Mononuclear cell (primary cell): ENCODE data around the gene MAP1B. TPM values are rescaled to one million over a fixed set of nuclear protein-coding genes. Genes with fewer than 3 reads are reported as not detected.

ENCODE experiments used
- H3K27me3 ChIP-seq: 2 replicates; pipeline ENCODE4 v1.6.0; 2011; ENCODE audit warnings: low read length, control low read depth; ENCODE audit not compliant: insufficient read depth
- H3K4me1 ChIP-seq: 2 replicates; pipeline ENCODE4 v1.5.1; 2011; ENCODE audit warnings: mild to moderate bottlenecking, low read length, control low read depth; ENCODE audit not compliant: insufficient read depth
- H3K4me3 ChIP-seq: 2 replicates; pipeline ENCODE4 v1.5.1; 2011; ENCODE audit warnings: mild to moderate bottlenecking, low read length, moderate library complexity
- H3K9me3 ChIP-seq: 2 replicates; pipeline ENCODE4 v1.5.1; 2011; ENCODE audit warnings: low read depth, mild to moderate bottlenecking, control low read depth, low read length
- total RNA-seq: library from RNA; depleted of rRNA; stranded (reverse); fragments of >200 nt; gene quantifications from one replicate; pipeline ENCODE4 v1.2.3, GENCODE V29; 2012

MAP1B gene
- total RNA-seq, 1 donor: 0.10 TPM

- Histone ChIP-seq H3K9me3 (no peaks in the 10 kb centered on the region), H3K27me3 (no peaks in the 10 kb centered on the region), H3K4me3 (no peak overlapping the region), H3K4me1 (no peaks in the 10 kb centered on the region)
These were observed 134.2 kb downstream of the MAP1B start for GRCh38 chr5:72241346-72242003.

- Histone ChIP-seq H3K4me1 (no peaks in the 10 kb centered on the region), H3K4me3 (no peak overlapping the region), H3K9me3 (no peaks in the 10 kb centered on the region), H3K27me3 (no peaks in the 10 kb centered on the region)
These were observed 135.7 kb downstream of the MAP1B start for GRCh38 chr5:72242796-72243475.

GRCh38 chr5:72243706-72244105 lies 136.4 kb downstream of the MAP1B start:
- H3K4me1 ChIP-seq: no peaks in the 10 kb centered on the region
- no peaks in the 10 kb centered on the region for H3K27me3 ChIP-seq
- no peak overlapping the region for H3K4me3 ChIP-seq
- no peaks in the 10 kb centered on the region for H3K9me3 ChIP-seq

- Histone ChIP-seq H3K4me1 (no peaks in the 10 kb centered on the region), H3K9me3 (no peaks in the 10 kb centered on the region), H3K27me3 (no peaks in the 10 kb centered on the region), H3K4me3 (no peak overlapping the region)
These were observed 137.6 kb downstream of the MAP1B start for GRCh38 chr5:72244862-72245371.

- Histone ChIP-seq H3K9me3 (no peaks in the 10 kb centered on the region), H3K4me3 (no peak overlapping the region), H3K4me1 (no peaks in the 10 kb centered on the region), H3K27me3 (no peaks in the 10 kb centered on the region)
These were observed 138.3 kb downstream of the MAP1B start for GRCh38 chr5:72245546-72245945.

GRCh38 chr5:72245951-72246532 lies 138.8 kb downstream of the MAP1B start:
- H3K4me1 ChIP-seq: no peaks in the 10 kb centered on the region
- no peaks in the 10 kb centered on the region for H3K9me3 ChIP-seq
- no peak overlapping the region for H3K4me3 ChIP-seq
- H3K27me3 ChIP-seq: no peaks in the 10 kb centered on the region

- Histone ChIP-seq H3K4me1 (no peaks in the 10 kb centered on the region), H3K4me3 (no peak overlapping the region), H3K9me3 (no peaks in the 10 kb centered on the region), H3K27me3 (no peaks in the 10 kb centered on the region)
These were observed 139.7 kb downstream of the MAP1B start for GRCh38 chr5:72246954-72247442.

- Histone ChIP-seq H3K4me1 (no peaks in the 10 kb centered on the region), H3K4me3 (no peak overlapping the region), H3K9me3 (no peaks in the 10 kb centered on the region)
These were observed 141.2 kb downstream of the MAP1B start for GRCh38 chr5:72248410-72248981.

GRCh38 chr5:72251386-72251785 lies 144.1 kb downstream of the MAP1B start:
- Histone ChIP-seq H3K27me3 (no peaks in the 10 kb centered on the region), H3K4me1 (no peaks in the 10 kb centered on the region), H3K4me3 (no peak overlapping the region), H3K9me3 (no peaks in the 10 kb centered on the region)

More at GRCh38 chr5:72248410-72248981, 141.2 kb downstream of the MAP1B start:
- no peaks in the 10 kb centered on the region for H3K27me3 ChIP-seq

GRCh38 chr5:72252008-72252407 lies 144.7 kb downstream of the MAP1B start:
- Histone ChIP-seq H3K27me3 (no peaks in the 10 kb centered on the region), H3K4me3 (no peak overlapping the region), H3K4me1 (no peaks in the 10 kb centered on the region), H3K9me3 (no peaks in the 10 kb centered on the region)

- H3K4me3 ChIP-seq: no peak overlapping the region
- H3K27me3 ChIP-seq: no peaks in the 10 kb centered on the region
- H3K4me1 ChIP-seq: no peaks in the 10 kb centered on the region
- no peaks in the 10 kb centered on the region for H3K9me3 ChIP-seq
These were observed 145.4 kb downstream of the MAP1B start for GRCh38 chr5:72252574-72253155.

- Histone ChIP-seq H3K27me3 (no peaks in the 10 kb centered on the region), H3K4me3 (no peak overlapping the region), H3K4me1 (no peaks in the 10 kb centered on the region), H3K9me3 (no peaks in the 10 kb centered on the region)
These were observed 148.0 kb downstream of the MAP1B start for GRCh38 chr5:72255237-72255636.

GRCh38 chr5:72255670-72256069 lies 148.4 kb downstream of the MAP1B start:
- no peaks in the 10 kb centered on the region for H3K9me3 ChIP-seq
- no peak overlapping the region for H3K4me3 ChIP-seq

GRCh38 chr5:72256536-72256935 lies 149.3 kb downstream of the MAP1B start:
- Histone ChIP-seq H3K4me1 (no peaks in the 10 kb centered on the region), H3K9me3 (no peaks in the 10 kb centered on the region), H3K4me3 (no peak overlapping the region), H3K27me3 (no peaks in the 10 kb centered on the region)

More at GRCh38 chr5:72255670-72256069, 148.4 kb downstream of the MAP1B start:
- no peaks in the 10 kb centered on the region for H3K27me3 ChIP-seq
- H3K4me1 ChIP-seq: no peaks in the 10 kb centered on the region
